H7 (cell line): ENCODE measurements around the gene SH3RF3. TPM values are rescaled to one million over a fixed set of nuclear protein-coding genes. Genes with fewer than 3 reads are reported as not detected.

ENCODE experiments used
- DNase-seq: peaks from one replicate; pipeline ENCODE4 v3.0.0; 2012
- H3K27me3 ChIP-seq: 2 replicates; pipeline ENCODE4 v1.6.0; 2011; ENCODE audit warnings: mild to moderate bottlenecking, low read length; ENCODE audit not compliant: control insufficient read depth, insufficient read depth
- H3K36me3 ChIP-seq: replicated peaks from 2 replicates; pipeline ENCODE4 v1.5.1; 2011; ENCODE audit warnings: low read length; ENCODE audit not compliant: control insufficient read depth, insufficient read depth
- H3K4me3 ChIP-seq: 2 replicates; pipeline ENCODE4 v1.5.1; 2011; ENCODE audit warnings: low read depth, mild to moderate bottlenecking, control low read depth, low read length, moderate library complexity; ENCODE audit not compliant: insufficient read depth
- total RNA-seq: library from RNA; depleted of rRNA; stranded (reverse); fragments of >200 nt; shearing (Covaris generic); gene quantifications from 2 replicates; pipeline ENCODE4 v1.2.3, GENCODE V29; 2014

Gene SH3RF3
- total RNA-seq, 1 experiment from 2014 or later, result 0.80 TPM

DNA sequence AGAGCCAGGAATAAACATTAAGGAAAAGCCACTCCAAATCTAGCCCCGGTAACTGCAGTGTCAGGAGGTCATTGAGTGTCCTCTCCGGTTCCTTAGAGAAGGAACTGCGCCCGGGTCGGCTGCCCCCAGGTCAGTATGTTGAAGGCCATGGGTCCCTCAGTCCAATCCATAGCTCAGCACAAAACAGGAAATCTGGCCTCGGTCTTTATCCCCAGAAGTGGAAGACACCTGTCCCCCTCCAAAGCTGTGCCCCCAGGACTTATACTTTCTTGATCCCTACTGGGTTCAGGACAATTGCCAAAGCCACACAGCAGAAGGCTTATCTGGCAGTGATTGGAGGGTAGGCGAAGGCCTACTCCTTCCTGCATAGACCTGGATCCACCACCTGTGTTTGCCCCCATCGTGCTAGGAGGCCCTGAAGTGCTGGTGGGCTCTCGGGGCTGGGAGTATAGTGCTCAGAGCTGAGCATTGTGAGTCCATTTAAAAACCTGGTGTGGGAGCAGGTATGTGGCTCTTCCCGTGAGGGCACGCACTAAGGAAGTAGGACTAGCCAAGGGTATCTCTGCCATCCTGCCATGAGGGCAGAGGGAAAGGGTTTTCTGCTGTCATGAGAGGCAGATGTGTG lies 306.2 kb downstream of the SH3RF3 start:
- Histone ChIP-seq H3K27me3 (no peaks in the 10 kb centered on the region), H3K4me3 (no peak overlapping the region), H3K36me3 (no peaks in the 10 kb centered on the region)
- no peak for DNase-seq

DNA sequence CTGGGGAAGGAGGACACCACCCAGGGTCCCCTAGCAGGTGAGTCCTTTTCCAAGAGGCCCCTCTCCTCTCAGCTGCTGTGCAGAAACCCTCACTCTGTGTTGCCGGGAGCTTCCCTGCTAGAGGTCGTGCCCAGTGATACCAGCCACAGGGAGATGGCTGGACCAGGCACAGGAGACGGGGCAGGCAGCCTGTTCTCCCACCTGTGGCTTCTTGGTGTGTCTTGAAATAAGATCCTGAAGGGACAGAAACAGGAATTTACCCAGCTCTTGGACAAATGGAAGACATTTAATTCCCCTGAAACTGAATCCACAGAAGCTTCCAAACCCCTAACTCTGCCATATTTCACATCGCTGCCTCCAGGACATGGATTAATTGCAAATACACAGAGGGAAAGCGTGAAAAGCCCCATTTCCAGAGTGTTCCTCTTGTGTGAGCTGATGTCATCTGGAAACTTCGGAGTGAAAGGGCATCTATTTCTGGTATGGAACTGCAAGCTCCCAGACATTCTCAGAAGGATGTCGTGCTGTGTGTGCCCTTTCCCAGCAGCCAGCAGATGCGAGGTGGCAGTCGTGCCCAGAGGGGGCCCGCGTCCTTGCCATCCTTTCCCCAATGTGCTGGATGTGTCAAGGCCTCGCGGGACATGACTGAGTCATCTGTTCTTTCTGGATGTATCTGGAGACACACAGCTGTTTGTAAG lies 307.0 kb downstream of the SH3RF3 start:
- Histone ChIP-seq H3K4me3 (no peak overlapping the region), H3K27me3 (no peaks in the 10 kb centered on the region), H3K36me3 (no peaks in the 10 kb centered on the region)
- no peak for DNase-seq

DNA sequence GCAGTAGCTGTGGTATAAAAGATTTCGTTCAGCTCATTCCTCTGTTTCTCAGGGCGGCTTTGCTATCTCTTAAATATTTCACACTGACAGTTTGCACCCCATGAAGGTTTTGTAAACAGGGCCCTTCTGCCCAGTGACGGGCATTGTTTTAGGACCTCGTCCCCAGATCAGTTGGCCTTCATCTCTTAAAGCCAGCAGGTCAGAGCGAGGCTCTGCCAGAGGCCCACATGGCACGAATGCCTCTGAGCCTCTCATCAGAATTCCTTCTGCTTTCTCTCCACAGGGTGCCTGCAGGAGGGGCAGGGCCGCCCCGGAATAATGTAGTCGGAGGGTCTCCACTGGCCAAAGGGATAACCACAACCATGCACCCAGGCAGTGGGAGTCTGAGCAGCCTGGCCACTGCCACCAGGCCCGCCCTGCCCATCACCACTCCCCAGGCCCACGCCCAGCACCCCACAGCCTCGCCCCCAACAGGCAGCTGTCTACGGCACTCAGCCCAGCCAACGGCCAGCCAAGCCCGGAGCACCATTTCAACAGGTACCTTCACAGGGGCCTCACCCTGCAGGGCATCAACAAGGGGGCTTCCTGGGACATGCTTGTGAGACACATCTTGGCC lies 307.7 kb downstream of the SH3RF3 start:
- H3K4me3 ChIP-seq, result no peak overlapping the region
- H3K27me3 ChIP-seq, result no peaks in the 10 kb centered on the region
- no peaks in the 10 kb centered on the region for H3K36me3 ChIP-seq
- peak; percentile 52 for DNase-seq

DNA sequence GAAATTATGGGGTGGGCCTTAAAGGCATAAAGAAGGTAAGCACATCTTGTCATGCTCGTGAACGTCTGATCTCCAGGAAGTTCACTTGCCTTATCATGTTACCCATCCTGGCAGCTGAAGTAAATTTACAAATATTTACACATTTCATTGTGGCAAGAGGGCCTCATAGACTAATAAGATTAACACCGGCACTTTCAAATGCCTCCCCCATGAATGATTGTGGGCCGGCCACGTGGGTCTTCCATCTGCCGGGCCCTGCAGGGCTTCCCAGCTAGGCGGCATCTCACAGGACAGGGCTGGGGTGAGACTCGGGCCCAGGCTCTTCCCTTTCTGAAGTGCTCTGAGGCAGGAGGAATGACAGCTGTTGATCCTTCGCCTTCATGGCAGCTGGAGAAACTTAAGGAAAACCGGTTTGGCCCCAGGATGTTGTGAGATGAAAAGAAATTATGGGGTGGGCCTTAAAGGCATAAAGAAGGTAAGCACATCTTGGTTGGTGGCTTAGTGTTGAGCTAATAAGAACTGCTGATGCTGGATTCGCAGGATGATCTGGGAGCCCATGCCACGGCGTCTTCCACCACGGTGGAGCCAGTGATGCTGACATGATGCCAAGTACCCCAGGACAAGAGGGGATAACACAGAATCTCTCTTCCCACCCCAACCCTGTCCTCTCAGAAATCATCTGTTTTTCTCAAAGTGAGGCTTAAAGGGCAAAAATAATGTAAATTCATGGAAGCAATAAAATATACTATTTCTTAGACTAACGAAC lies 308.5 kb downstream of the SH3RF3 start:
- Histone ChIP-seq H3K36me3 (no peaks in the 10 kb centered on the region), H3K4me3 (no peak overlapping the region), H3K27me3 (no peaks in the 10 kb centered on the region)
- DNase-seq, result no peak

DNA sequence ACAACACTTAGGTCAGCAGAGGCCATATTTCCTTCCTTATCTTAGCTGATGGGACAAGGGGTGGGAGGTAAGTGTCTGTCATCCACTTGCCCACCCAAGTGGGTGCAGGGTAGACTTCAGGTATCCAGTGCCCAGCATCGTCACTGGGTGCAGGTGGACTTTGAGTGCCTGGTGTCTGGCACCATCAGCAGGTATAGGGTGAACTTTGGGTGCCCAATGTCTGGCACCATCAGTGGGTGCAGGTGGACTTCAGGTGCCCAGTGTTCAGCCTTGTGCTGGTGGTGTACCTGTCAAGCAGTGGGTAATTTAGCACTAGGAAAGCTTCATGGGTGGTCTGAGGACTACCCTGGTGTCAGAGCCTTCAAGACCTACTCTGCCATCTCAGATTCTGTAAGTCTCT lies 309.1 kb downstream of the SH3RF3 start:
- no peak overlapping the region for H3K4me3 ChIP-seq
- H3K36me3 ChIP-seq, result no peaks in the 10 kb centered on the region
- no peaks in the 10 kb centered on the region for H3K27me3 ChIP-seq
- no peak for DNase-seq

DNA sequence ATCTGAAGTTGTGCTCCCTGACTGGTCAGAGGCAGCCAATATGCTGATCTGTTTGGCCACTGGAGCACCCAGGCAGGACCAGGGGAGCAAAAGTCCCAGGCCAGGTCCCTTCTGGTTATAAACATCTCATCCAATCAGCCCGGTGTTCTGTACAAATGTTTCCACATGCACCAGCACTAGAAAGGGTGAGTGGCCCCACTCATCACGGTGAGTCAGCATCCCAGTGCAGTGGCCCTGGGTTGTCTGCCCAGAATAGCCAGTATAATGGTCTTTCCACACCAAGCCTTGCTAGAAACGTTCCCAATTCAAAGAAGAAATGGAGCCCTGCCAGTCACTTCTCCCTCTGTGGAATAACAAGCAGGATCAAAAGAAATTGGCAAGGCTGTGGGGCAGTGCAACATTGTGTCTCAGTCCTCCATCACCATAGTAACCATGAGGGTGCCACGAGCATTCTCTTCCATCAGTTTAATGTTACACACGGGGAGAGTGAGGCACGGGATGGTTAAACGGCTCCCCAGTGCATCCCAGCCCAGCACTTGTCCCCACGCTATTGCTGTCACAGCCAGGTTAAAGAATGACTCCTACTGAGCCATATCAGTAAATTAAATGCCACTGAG lies 309.9 kb downstream of the SH3RF3 start:
- no peak overlapping the region for H3K4me3 ChIP-seq
- no peaks in the 10 kb centered on the region for H3K27me3 ChIP-seq
- no peak for DNase-seq
- no peaks in the 10 kb centered on the region for H3K36me3 ChIP-seq

DNA sequence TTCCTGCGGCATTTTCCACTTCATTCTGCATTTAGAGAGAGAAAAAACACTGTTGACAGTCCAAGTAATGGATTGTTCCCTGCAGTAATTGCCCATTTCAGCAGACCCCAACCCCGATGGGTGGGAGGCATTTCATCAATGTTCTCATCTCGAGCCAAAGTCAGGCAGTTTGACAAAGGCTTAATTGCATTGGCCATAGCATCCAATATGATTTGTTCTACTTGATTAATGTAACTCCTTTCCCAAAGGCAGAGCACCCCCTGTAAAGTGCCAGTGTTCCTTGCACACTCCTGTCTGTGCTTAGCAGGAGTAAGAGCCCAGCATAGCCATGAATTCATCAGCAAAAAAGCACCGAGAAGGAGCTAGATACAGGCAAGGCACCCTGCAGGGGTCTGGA lies 310.4 kb downstream of the SH3RF3 start:
- no peaks in the 10 kb centered on the region for H3K27me3 ChIP-seq

DNA sequence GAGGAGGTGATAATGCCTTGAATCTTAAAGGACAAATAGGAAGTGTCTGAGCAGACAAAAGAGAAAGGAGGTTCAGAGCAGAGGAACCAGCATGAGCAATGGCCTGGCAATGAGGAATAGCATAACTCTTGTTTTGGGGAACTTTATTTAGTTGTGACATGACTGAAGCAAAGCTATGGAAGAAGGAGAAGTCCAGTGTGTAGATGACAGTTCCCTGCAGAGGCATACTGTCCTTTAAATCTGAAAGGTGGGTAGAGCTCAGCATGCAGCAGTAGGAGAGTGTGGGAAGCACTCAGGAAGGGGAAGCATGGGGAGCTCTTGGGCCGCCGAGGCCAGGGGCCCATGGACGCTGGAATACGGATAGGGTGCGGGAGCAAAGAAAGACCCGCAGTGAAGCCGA lies 311.0 kb downstream of the SH3RF3 start:
- no peak for DNase-seq
- no peak overlapping the region for H3K4me3 ChIP-seq
- H3K27me3 ChIP-seq, result no peaks in the 10 kb centered on the region
- H3K36me3 ChIP-seq, result no peaks in the 10 kb centered on the region

More for the DNA sequence above, 310.4 kb downstream of the SH3RF3 start:
- Histone ChIP-seq H3K36me3 (no peaks in the 10 kb centered on the region), H3K4me3 (no peak overlapping the region)
- no peak for DNase-seq

DNA sequence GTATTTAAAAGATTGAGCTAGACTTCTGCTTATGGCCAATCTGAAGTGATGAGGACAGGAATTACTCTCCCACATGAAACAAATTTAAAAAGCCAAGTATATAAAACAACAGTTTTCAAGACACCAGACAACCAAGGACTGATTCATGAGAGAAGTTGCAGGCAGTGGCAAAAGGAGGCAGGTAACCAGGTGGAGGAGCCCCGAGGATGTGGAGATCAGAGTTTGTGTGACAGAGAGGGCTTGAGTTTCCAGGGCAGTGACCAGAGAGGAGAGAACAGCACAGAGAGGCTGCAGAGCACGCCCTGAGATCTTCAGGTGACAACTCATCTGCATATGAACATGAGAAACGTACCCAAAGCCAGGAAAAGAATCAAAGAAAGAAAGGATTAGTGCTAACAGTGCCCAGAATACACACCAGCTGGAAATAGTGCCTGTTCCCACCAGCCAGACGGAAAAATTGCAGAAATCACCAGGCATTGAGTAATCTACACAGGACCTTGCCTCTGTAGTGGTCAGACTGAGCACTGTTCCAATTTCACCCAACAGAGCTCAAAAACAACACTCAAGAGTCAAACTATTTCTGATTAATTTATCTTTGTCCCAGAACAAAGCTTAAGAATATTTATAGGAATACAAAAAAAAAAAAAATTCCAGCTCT lies 311.6 kb downstream of the SH3RF3 start:
- Histone ChIP-seq H3K36me3 (no peaks in the 10 kb centered on the region), H3K27me3 (no peaks in the 10 kb centered on the region), H3K4me3 (no peak overlapping the region)
- no peak for DNase-seq

DNA sequence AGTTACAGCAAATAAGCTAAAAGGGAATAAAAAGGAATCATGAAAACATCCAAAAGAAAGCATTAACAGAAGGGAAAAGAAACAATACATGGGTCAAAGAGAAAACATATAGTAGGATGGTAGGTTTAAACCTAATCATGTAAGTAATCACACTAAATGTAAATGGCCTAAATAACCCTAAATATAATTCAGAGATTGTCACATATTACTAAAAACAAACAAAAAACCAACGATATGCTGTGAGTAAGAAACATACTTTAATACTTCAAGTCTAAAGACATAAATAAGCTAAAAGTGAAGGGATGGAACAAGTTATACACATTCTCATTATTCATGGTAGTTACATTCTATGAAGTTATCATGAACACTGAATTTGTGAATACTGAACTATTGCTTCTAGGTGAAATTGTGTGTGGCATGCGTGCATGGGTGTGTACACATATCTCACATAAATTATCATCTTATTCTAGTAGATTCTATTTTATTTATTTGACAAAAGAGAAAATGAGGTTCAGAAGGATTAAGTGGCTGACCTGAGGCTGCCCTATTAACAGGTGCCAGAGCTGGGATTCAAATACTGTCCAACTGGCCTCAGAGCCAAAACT lies 313.8 kb downstream of the SH3RF3 start:
- DNase-seq, result no peak
- Histone ChIP-seq H3K36me3 (no peaks in the 10 kb centered on the region), H3K27me3 (no peaks in the 10 kb centered on the region), H3K4me3 (no peak overlapping the region)

DNA sequence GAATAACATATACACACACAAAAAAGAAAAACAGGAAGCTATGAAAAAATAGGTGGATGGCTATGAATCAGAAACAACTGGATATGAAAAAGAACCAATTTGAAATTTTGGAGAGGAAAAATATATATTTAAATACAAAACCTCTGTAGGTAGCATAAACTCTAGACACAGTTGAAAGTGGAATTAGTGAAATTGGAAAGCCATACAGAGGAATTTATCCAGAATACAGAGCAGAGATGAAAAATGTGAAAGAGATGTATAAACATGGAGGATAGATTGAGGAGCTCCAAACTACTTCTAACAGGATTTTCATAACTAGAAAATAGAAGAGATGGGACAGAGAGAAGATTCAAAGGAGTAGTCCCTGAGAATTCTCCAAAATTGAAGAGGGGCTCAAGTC lies 315.9 kb downstream of the SH3RF3 start:
- H3K4me3 ChIP-seq, result no peak overlapping the region
- H3K36me3 ChIP-seq, result no peaks in the 10 kb centered on the region
- no peaks in the 10 kb centered on the region for H3K27me3 ChIP-seq
- DNase-seq, result no peak

DNA sequence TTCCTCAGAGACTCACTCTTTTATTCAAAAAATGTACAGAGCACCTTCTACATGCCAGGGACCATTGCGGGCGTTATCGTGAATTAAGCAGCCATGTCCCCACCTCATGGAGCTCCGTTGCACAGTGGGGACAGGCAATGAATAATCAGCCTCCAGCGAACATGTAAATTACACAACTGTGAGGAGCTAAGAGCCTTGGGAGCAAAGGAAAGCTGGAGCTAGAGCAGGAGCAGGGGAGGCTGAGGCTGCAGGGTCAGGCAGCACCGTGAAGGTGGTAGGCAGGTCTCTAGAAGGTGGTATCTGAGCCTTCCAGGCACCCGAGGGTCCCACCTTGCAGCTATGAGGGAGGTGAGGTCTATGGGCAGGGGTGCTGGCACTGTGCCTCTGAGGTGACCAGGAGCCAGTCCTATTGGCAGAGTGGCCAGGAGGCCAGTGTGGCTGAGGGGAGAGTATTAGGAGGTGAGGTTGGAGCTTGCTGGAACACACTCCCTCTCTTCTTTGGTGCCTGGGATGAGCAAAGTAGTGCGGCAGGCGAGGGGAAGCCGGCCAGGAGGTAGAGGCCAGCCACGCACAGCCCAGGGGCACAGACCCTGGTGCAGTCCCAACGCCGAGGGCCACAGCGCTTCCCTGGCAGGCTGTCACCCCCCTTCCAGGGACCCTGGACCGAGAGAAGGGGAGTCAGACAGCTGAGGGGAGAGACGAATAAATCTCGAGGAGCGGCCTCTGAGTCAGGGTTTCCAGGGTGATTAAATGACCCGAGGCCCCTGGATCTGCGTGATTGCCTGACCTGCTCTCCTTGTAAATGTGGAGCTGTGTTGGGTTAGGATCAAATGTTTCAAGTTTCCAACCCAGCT lies 317.5 kb downstream of the SH3RF3 start:
- no peaks in the 10 kb centered on the region for H3K27me3 ChIP-seq
- H3K36me3 ChIP-seq, result no peaks in the 10 kb centered on the region
- H3K4me3 ChIP-seq, result no peak overlapping the region
- peak; percentile 38 for DNase-seq

DNA sequence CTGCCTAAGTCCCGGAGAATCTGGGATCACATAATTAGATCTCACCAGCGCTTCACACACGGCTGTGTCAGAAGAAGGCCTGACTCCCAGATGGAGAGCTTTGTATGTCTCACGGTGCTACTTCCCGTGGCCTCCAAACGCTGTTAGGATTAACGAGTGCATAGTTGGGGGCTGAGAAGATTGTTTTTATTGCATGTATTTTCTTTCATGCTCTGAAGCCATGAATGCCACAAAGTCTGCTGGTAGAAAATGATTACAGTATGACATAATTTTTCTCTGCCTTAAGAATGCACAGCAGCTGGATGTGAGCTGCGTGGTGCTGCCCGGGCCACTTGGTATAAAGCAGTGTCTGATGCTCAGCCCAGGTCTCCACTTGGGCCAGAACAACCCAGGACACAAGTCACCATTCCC lies 318.3 kb downstream of the SH3RF3 start:
- DNase-seq, result peak; percentile 24
- Histone ChIP-seq H3K4me3 (no peak overlapping the region), H3K27me3 (no peaks in the 10 kb centered on the region), H3K36me3 (no peaks in the 10 kb centered on the region)
